SK-N-SH (cell line): Measurements from ENCODE around the gene SLC35C1. TPM values are rescaled to one million over a fixed set of nuclear protein-coding genes. Genes with fewer than 3 reads are reported as not detected.

Source experiments
- CTCF ChIA-PET: fragments of 300-600, 350-600 bp; formaldehyde crosslinking; extraction: SDS; loops from one replicate; lab custom pipeline; 2021; lab: Yijun Ruan, JAX
- POLR2A ChIA-PET: fragments of 350-600 bp; sonication (Branson Sonifier 250); formaldehyde crosslinking; extraction: SDS; loops from one replicate; lab custom pipeline; 2020; ENCODE audit warnings: antibody characterized with exemption, inconsistent platforms; lab: Yijun Ruan, JAX
- DNase-seq: peaks from one replicate; pipeline ENCODE4 v3.0.0; 2012
- H2AFZ ChIP-seq: fragments of 200-600 bp; sonication (generic); 2 replicates; pipeline ENCODE4 v1.8.1; 2016; ENCODE audit warnings: antibody characterized with exemption, mild to moderate bottlenecking, low read depth
- H3F3A ChIP-seq: fragments of 200-600 bp; sonication (generic); replicated peaks from 2 replicates; pipeline ENCODE3; 2016; ENCODE audit warnings: antibody characterized with exemption, mild to moderate bottlenecking; ENCODE audit not compliant: insufficient read depth
- H3K27ac ChIP-seq, 2 experiments: fragments of 200-500 bp in 1 of 2; fragments of 200-600 bp in 1 of 2; sonication (Bioruptor generic) in 1 of 2; sonication (generic), shearing (Covaris generic) in 1 of 2; 2 replicates each; pipeline versions ENCODE4 v1.5.1 to v1.6.1; 2014 to 2016; ENCODE audit warnings: low read depth in 2 of 2, inconsistent platforms in 1 of 2, low read length in 1 of 2, mild to moderate bottlenecking in 1 of 2, mixed read lengths in 1 of 2
- H3K27me3 ChIP-seq: fragments of 200-600 bp; sonication (generic), shearing (Covaris generic); 2 replicates; pipeline ENCODE4 v1.6.1; 2016; ENCODE audit warnings: mixed run types; ENCODE audit not compliant: insufficient read depth
- H3K36me3 ChIP-seq, 2 experiments: fragments of 200-500 bp in 1 of 2; fragments of 200-600 bp in 1 of 2; sonication (Bioruptor generic) in 1 of 2; sonication (generic) in 1 of 2; replicated peaks in 1 of 2; 2 replicates each; pipeline versions ENCODE3 to v1.5.1; 2014 to 2016; ENCODE audit warnings: low read length in 1 of 2, mild to moderate bottlenecking in 1 of 2; ENCODE audit not compliant: insufficient read depth in 2 of 2, control insufficient read depth in 1 of 2
- H3K4me1 ChIP-seq, 2 experiments: fragments of 200-500 bp in 1 of 2; fragments of 200-600 bp in 1 of 2; sonication (Bioruptor generic) in 1 of 2; sonication (generic), shearing (Covaris generic) in 1 of 2; 2 replicates each; pipeline versions ENCODE4 v1.5.1 to v1.6.1; 2014 to 2016; ENCODE audit warnings: low read depth in 1 of 2, low read length in 1 of 2, mixed run types in 1 of 2; ENCODE audit not compliant: insufficient read depth in 2 of 2, control insufficient read depth in 1 of 2
- H3K4me2 ChIP-seq: fragments of 200-600 bp; sonication (generic), shearing (Covaris generic); 2 replicates; pipeline ENCODE4 v1.6.1; 2017; ENCODE audit warnings: mixed run types
- H3K4me3 ChIP-seq, 2 experiments: fragments of 200-500 bp in 1 of 2; fragments of 200-600 bp in 1 of 2; sonication (Bioruptor generic) in 1 of 2; sonication (generic), shearing (Covaris generic) in 1 of 2; 2 replicates each; pipeline versions ENCODE4 v1.5.1 to v1.8.1; 2014 to 2016; ENCODE audit warnings: low read depth in 2 of 2, inconsistent platforms in 1 of 2, low read length in 1 of 2, mild to moderate bottlenecking in 1 of 2, mixed read lengths in 1 of 2, moderate library complexity in 1 of 2
- H3K79me2 ChIP-seq: fragments of 200-600 bp; sonication (generic); 2 replicates; pipeline ENCODE4 v1.8.1; 2017; ENCODE audit warnings: mild to moderate bottlenecking; ENCODE audit not compliant: insufficient read depth
- H3K9ac ChIP-seq: fragments of 200-600 bp; sonication (generic); 2 replicates; pipeline ENCODE4 v1.6.1; 2017; ENCODE audit warnings: mixed run types
- H3K9me2 ChIP-seq: fragments of 200-600 bp; sonication (generic); 2 replicates; pipeline ENCODE4 v1.6.1; 2017; ENCODE audit warnings: mixed run types
- H3K9me3 ChIP-seq: fragments of 200-600 bp; sonication (generic); 2 replicates; pipeline ENCODE4 v1.6.1; 2017; ENCODE audit warnings: mixed run types, mild to moderate bottlenecking, moderate library complexity
- H4K20me1 ChIP-seq: fragments of 200-600 bp; sonication (generic); 2 replicates; pipeline ENCODE4 v1.6.1; 2017; ENCODE audit warnings: mild to moderate bottlenecking, mixed run types; ENCODE audit not compliant: insufficient read depth
- CHD2 ChIP-seq: fragments of 150-350 bp; IDR thresholded peaks from 2 replicates; pipeline ENCODE4 v1.6.1; 2018; ENCODE audit warnings: low read length; ENCODE audit not compliant: partially characterized antibody
- FOSL2 ChIP-seq: IDR thresholded peaks from 2 replicates; pipeline ENCODE4 v1.4.0; 2012; ENCODE audit warnings: low read depth, mild to moderate bottlenecking, moderate library complexity, borderline replicate concordance
- GATA2 ChIP-seq: sonication (generic); formaldehyde crosslinking; IDR thresholded peaks from 2 replicates; pipeline ENCODE4 v1.5.0; 2020; ENCODE audit warnings: mild to moderate bottlenecking, missing genetic modification reagents
- JUND ChIP-seq: IDR thresholded peaks from 2 replicates; pipeline ENCODE4 v1.4.0; 2012
- NRF1 ChIP-seq: IDR thresholded peaks from 2 replicates; pipeline ENCODE4 v1.6.1; 2012; ENCODE audit warnings: low read depth, mild to moderate bottlenecking, low read length
- RCOR1 ChIP-seq: fragments of 150-350 bp; IDR thresholded peaks from 2 replicates; pipeline ENCODE4 v1.6.1; 2017; ENCODE audit warnings: antibody characterized with exemption, low read length
- RXRA ChIP-seq: IDR thresholded peaks from 2 replicates; pipeline ENCODE4 v1.4.0; 2012; ENCODE audit warnings: low read depth, mild to moderate bottlenecking, borderline replicate concordance
- SMC3 ChIP-seq: IDR thresholded peaks from 2 replicates; pipeline ENCODE4 v1.6.1; 2012; ENCODE audit warnings: low read depth, low read length, improper control_type of control experiment
- TCF12 ChIP-seq: IDR thresholded peaks from 2 replicates; pipeline ENCODE4 v1.4.0; 2012
- YY1 ChIP-seq: IDR thresholded peaks from 2 replicates; pipeline ENCODE4 v1.4.0; 2012; ENCODE audit warnings: low read depth, mild to moderate bottlenecking
- WGBS: methylation state at CpG from one replicate; pipeline ENCODE4 v1.1.6; 2017; ENCODE audit warnings: low lambda C conversion rate; 5-methylcytosine and 5-hydroxymethylcytosine counted together
- polyA plus RNA-seq, 3 experiments: library from polyadenylated mRNA; depleted of rRNA; stranded (reverse); fragments of >200 nt; gene quantifications; 2 replicates each; pipeline ENCODE4 v1.2.3, GENCODE V29; 2012
- TF ChIP-seq, protein P1 (sequence below): fragments of 200-600 bp; sonication (generic); IDR thresholded peaks from 2 replicates; pipeline ENCODE4 v1.6.1; 2017; ENCODE audit warnings: antibody characterized with exemption, mild to moderate bottlenecking, moderate library complexity
- TF ChIP-seq, protein P2 (sequence below): IDR thresholded peaks from 2 replicates; pipeline ENCODE4 v1.4.0; 2012; ENCODE audit warnings: low read depth, borderline replicate concordance
- TF ChIP-seq, protein P3 (sequence below): IDR thresholded peaks from 2 replicates; pipeline ENCODE4 v1.4.0; 2012; ENCODE audit warnings: low read depth
- TF ChIP-seq, protein P4 (sequence below): IDR thresholded peaks from 2 replicates; pipeline ENCODE4 v1.6.1; 2012; ENCODE audit warnings: mild to moderate bottlenecking, low read depth, low read length, moderate library complexity

SLC35C1 gene
- polyA plus RNA-seq, 1 of the 3 experiments (the other 2 are of a cell fraction): 6.2 TPM

DNA sequence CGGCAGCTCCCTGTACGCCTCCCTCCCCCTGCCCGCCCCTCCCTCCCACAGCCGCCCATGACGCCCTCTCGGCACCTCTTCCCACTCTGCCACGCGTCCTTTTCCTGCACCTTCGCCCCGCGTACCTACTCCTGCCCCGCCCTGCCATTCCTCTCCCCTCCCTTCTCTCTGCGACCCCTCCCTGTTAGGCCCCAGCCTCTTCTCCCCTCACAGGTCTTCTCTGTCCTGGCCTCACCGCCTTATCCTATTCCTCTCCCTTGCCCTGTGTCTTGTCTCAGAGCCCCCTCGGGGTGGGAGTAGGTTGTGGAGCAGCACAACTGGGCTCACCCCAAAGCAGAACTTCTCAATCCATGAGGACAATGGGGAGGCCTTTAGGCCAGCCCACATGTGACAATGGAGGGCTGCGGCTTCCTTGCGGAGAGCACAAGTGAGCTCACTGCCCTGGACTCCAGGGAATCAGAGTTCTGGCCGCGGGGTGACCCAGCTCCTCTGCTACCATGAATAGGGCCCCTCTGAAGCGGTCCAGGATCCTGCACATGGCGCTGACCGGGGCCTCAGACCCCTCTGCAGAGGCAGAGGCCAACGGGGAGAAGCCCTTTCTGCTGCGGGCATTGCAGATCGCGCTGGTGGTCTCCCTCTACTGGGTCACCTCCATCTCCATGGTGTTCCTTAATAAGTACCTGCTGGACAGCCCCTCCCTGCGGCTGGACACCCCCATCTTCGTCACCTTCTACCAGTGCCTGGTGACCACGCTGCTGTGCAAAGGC, 539 bp downstream of the SLC35C1 start:
- Histone ChIP-seq H3K4me1 (peaks cover 9 to 25% of the 10 kb centered on the region in 2 experiments; a peak in 2 of 4 replicates), H3K79me2 (peaks cover 45% of the 10 kb centered on the region), H4K20me1 (peaks cover 41% of the 10 kb centered on the region), H3K9me3 (no peaks in the 10 kb centered on the region), H3K9ac (peak overlapping the region; percentile 98), H2AFZ (peak overlapping the region; percentile 63; the same call in 1 of the 2 replicates), H3K4me2 (peak overlapping the region; percentile 98), H3K4me3 (peak overlapping the region; percentile 66 to 95), H3F3A (peaks cover 3% of the 10 kb centered on the region), H3K9me2 (no peaks in the 10 kb centered on the region), H3K36me3 (peaks cover 11 to 17% of the 10 kb centered on the region in 2 experiments), H3K27me3 (no peaks in the 10 kb centered on the region), H3K27ac (peak overlapping the region; percentile 65 to 78; a peak in 3 of 4 replicates)
- TF ChIP-seq, protein P1, sequence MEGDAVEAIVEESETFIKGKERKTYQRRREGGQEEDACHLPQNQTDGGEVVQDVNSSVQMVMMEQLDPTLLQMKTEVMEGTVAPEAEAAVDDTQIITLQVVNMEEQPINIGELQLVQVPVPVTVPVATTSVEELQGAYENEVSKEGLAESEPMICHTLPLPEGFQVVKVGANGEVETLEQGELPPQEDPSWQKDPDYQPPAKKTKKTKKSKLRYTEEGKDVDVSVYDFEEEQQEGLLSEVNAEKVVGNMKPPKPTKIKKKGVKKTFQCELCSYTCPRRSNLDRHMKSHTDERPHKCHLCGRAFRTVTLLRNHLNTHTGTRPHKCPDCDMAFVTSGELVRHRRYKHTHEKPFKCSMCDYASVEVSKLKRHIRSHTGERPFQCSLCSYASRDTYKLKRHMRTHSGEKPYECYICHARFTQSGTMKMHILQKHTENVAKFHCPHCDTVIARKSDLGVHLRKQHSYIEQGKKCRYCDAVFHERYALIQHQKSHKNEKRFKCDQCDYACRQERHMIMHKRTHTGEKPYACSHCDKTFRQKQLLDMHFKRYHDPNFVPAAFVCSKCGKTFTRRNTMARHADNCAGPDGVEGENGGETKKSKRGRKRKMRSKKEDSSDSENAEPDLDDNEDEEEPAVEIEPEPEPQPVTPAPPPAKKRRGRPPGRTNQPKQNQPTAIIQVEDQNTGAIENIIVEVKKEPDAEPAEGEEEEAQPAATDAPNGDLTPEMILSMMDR: no peak
- TF ChIP-seq TCF12: no peak
- 0 out of 2 replicates have a peak, but pooled peaks have one; percentile 25 for TF ChIP-seq YY1
- no peak for TF ChIP-seq JUND
- TF ChIP-seq, protein P2, sequence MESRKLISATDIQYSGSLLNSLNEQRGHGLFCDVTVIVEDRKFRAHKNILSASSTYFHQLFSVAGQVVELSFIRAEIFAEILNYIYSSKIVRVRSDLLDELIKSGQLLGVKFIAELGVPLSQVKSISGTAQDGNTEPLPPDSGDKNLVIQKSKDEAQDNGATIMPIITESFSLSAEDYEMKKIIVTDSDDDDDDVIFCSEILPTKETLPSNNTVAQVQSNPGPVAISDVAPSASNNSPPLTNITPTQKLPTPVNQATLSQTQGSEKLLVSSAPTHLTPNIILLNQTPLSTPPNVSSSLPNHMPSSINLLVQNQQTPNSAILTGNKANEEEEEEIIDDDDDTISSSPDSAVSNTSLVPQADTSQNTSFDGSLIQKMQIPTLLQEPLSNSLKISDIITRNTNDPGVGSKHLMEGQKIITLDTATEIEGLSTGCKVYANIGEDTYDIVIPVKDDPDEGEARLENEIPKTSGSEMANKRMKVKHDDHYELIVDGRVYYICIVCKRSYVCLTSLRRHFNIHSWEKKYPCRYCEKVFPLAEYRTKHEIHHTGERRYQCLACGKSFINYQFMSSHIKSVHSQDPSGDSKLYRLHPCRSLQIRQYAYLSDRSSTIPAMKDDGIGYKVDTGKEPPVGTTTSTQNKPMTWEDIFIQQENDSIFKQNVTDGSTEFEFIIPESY: no peak
- TF ChIP-seq, protein P3, sequence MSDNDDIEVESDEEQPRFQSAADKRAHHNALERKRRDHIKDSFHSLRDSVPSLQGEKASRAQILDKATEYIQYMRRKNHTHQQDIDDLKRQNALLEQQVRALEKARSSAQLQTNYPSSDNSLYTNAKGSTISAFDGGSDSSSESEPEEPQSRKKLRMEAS: peak; percentile 41
- no peak for TF ChIP-seq GATA2 (CRISPR knock-in tag)
- no peak for TF ChIP-seq SMC3
- TF ChIP-seq, protein P4, sequence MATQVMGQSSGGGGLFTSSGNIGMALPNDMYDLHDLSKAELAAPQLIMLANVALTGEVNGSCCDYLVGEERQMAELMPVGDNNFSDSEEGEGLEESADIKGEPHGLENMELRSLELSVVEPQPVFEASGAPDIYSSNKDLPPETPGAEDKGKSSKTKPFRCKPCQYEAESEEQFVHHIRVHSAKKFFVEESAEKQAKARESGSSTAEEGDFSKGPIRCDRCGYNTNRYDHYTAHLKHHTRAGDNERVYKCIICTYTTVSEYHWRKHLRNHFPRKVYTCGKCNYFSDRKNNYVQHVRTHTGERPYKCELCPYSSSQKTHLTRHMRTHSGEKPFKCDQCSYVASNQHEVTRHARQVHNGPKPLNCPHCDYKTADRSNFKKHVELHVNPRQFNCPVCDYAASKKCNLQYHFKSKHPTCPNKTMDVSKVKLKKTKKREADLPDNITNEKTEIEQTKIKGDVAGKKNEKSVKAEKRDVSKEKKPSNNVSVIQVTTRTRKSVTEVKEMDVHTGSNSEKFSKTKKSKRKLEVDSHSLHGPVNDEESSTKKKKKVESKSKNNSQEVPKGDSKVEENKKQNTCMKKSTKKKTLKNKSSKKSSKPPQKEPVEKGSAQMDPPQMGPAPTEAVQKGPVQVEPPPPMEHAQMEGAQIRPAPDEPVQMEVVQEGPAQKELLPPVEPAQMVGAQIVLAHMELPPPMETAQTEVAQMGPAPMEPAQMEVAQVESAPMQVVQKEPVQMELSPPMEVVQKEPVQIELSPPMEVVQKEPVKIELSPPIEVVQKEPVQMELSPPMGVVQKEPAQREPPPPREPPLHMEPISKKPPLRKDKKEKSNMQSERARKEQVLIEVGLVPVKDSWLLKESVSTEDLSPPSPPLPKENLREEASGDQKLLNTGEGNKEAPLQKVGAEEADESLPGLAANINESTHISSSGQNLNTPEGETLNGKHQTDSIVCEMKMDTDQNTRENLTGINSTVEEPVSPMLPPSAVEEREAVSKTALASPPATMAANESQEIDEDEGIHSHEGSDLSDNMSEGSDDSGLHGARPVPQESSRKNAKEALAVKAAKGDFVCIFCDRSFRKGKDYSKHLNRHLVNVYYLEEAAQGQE: no peak
- no peak for TF ChIP-seq FOSL2
- no peak for TF ChIP-seq RCOR1
- TF ChIP-seq CHD2: no peak
- TF ChIP-seq RXRA: no peak
- no peak for TF ChIP-seq NRF1
- no peak for DNase-seq
- WGBS: 12% methylated on average over 25 of the region's 29 CpGs
- POLR2A ChIA-PET: interaction anchor here (0.6 kb wide), 2 partner anchors 13 to 144 kb away, joined by 3 to 6 read pairs; no protein-coding TSS in a partner anchor
- CTCF ChIA-PET: interaction anchor here (0.6 to 1.4 kb wide), 3 partner anchors 9 to 161 kb away, joined by 3 to 4 read pairs (median 3); no protein-coding TSS in a partner anchor
